AG04449 (cell line): ENCODE data around the gene LHX5.

Experiments used
- CTCF ChIA-PET: fragments of 350-600 bp; formaldehyde crosslinking; extraction: SDS; loops from one replicate; lab custom pipeline; 2021; ENCODE audit warnings: antibody characterized with exemption; lab: Yijun Ruan, JAX
- POLR2A ChIA-PET: fragments of 400-600, 350-600 bp; formaldehyde crosslinking; extraction: SDS; loops from one replicate; lab custom pipeline; 2020; ENCODE audit warnings: antibody characterized with exemption, inconsistent platforms; lab: Yijun Ruan, JAX
- DNase-seq: peaks from one replicate; pipeline ENCODE4 v3.0.0-alpha.2; 2010; ENCODE audit warnings: low read depth, low spot score
- H3K4me3 ChIP-seq: 2 replicates; pipeline ENCODE4 v1.5.1; 2011; ENCODE audit warnings: low read depth, mild to moderate bottlenecking, control low read depth, low read length
- CTCF ChIP-seq: IDR thresholded peaks from one replicate; pipeline ENCODE4 v1.5.1; 2011; ENCODE audit warnings: mild to moderate bottlenecking, moderate library complexity, low read length, control low read depth, inconsistent platforms; ENCODE audit not compliant: insufficient read depth; ENCODE audit errors: missing control alignments

LHX5 gene

GRCh38 chr12:113463746-113464451 lies 7.8 kb downstream of the LHX5 start:
- no peak for DNase-seq
- no peak for TF ChIP-seq CTCF
- POLR2A ChIA-PET = no interaction called here
- no peak overlapping the region for H3K4me3 ChIP-seq
- CTCF ChIA-PET = interaction anchor here (0.6 to 9.0 kb wide), 5 partner anchors 22 to 446 kb away, joined by 3 to 104 read pairs (median 3); no protein-coding TSS in a partner anchor

GRCh38 chr12:113462998-113463745 lies 8.5 kb downstream of the LHX5 start:
- DNase-seq = no peak
- H3K4me3 ChIP-seq = no peak overlapping the region
- POLR2A ChIA-PET = no interaction called here
- TF ChIP-seq CTCF = no peak
- CTCF ChIA-PET = interaction anchor here (0.6 to 9.0 kb wide), 6 partner anchors 11 to 456 kb away, joined by 3 to 104 read pairs (median 14); no protein-coding TSS in a partner anchor

- peak; percentile 94 for TF ChIP-seq CTCF
- ChIA-PET CTCF (interaction anchor here (1.0 to 9.0 kb wide), 16 partner anchors 10 to 457 kb away, joined by 3 to 104 read pairs (median 6); no protein-coding TSS in a partner anchor), POLR2A (no interaction called here)
- no peak for DNase-seq
- H3K4me3 ChIP-seq = peak overlapping the region; percentile 23
Observed at GRCh38 chr12:113462117-113462774, 9.4 kb downstream of the LHX5 start.

GRCh38 chr12:113461666-113462065 lies 10.0 kb downstream of the LHX5 start:
- no peak overlapping the region for H3K4me3 ChIP-seq
- CTCF ChIA-PET = interaction anchor here (0.6 to 9.0 kb wide), 20 partner anchors 8 to 457 kb away, joined by 3 to 104 read pairs (median 6); no protein-coding TSS in a partner anchor

GRCh38 chr12:113459981-113460380 lies 11.7 kb downstream of the LHX5 start:
- no peak for TF ChIP-seq CTCF
- DNase-seq = no peak
- POLR2A ChIA-PET = no interaction called here
- CTCF ChIA-PET = interaction anchor here (1.1 to 9.0 kb wide), 6 partner anchors 10 to 450 kb away, joined by 3 to 104 read pairs (median 8); no protein-coding TSS in a partner anchor
- H3K4me3 ChIP-seq = no peak overlapping the region

More at GRCh38 chr12:113461666-113462065, 10.0 kb downstream of the LHX5 start:
- TF ChIP-seq CTCF = peak; percentile 49
- no peak for DNase-seq
- POLR2A ChIA-PET = interaction anchor here (0.5 kb wide), 1 partner anchor 449 kb away, joined by 3 read pairs; no protein-coding TSS in a partner anchor
